Measurements from ENCODE around the gene RSPO3.

GRCh38 chr6:127115746-127116145 lies 2.7 kb upstream of the RSPO3 start:
- TF ChIP-seq CTCF (IDR thresholded peaks at IDR 0.05): no peak
- no peak for TF ChIP-seq POLR2A (IDR thresholded peaks at IDR 0.05)
